ENCODE measurements around the gene CYP2J2. TPM values are rescaled to one million over a fixed set of nuclear protein-coding genes. Genes with fewer than 3 reads are reported as not detected.
A peak's percentile ranks its signal among the peaks of the same experiment; 100 is the strongest.

CYP2J2 gene, protein sequence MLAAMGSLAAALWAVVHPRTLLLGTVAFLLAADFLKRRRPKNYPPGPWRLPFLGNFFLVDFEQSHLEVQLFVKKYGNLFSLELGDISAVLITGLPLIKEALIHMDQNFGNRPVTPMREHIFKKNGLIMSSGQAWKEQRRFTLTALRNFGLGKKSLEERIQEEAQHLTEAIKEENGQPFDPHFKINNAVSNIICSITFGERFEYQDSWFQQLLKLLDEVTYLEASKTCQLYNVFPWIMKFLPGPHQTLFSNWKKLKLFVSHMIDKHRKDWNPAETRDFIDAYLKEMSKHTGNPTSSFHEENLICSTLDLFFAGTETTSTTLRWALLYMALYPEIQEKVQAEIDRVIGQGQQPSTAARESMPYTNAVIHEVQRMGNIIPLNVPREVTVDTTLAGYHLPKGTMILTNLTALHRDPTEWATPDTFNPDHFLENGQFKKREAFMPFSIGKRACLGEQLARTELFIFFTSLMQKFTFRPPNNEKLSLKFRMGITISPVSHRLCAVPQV
- total RNA-seq (1 to 10 TPM in 2 of 7 donors, under 1 TPM in 2, not detected in 3; 0.25 to 1.4 (median 0.70) TPM), polyA plus RNA-seq (under 1 TPM; 0.12 to 0.18 TPM)
- long read RNA-seq, donor 1 = 0 reads
- long read RNA-seq, donor 2 = 0 reads
- long read RNA-seq, donor 3 = 0 reads

DNA sequence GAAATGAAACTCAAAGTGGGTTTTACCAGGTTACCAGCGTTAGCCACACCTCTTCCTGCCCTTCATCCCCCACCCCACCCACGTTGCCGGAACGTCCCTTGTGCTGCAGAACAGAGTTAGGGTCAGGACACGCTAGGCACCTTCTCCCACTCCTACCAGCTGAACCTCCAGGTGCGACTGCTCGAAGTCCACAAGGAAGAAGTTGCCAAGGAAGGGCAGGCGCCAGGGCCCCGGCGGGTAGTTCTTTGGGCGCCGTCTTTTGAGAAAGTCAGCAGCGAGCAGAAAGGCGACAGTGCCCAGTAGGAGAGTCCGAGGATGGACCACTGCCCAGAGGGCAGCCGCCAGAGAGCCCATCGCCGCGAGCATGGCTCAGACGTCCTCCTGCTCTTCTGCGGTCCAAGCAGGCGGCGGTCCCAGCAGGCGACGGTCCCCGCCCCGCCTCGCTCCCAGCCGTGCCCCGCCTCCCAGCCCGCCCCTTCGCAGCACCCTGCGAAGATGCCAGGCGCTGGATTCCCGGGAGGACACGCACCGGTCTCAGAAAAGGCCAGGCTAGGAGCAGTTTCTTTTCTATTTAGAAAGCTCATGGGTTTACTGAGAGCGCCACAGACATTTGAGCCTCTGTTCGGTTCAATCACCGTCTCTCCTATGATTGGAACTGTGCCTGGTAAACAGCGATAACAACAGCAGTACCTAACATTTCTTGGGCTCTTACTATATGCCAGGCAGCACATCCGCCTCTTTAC, at the start of gene CYP2J2:
Gene CYP2J2 (minus strand): TSS at position 393 of the 743 bp plus-strand sequence. CDS start 27 bp downstream, at position 366.
- H3K36me3 ChIP-seq = no peaks in the 10 kb centered on the region
- H3K27ac ChIP-seq = no peak within 1 kb of the TSS
- 1 to 4% (median 3%) methylated on average over 28 to 42 of the region's 42 CpGs for WGBS, 3 donors
- intact Hi-C loops (cut with DNase I) = no loop called here
- DNase-seq = peak in 3 of 5 donors; percentile 12 to 42 (median 15)
- H3K27me3 ChIP-seq = no peaks in the 10 kb centered on the region
- no peaks in the 10 kb centered on the region for H3K4me1 ChIP-seq (ENCODE audit: insufficient read depth)
- H3K9me3 ChIP-seq = no peaks in the 10 kb centered on the region
- TF ChIP-seq POLR2A (IDR thresholded peaks at IDR 0.05) (no peak), EP300 (IDR thresholded peaks at IDR 0.05) (no peak)
- TF ChIP-seq, protein P1, sequence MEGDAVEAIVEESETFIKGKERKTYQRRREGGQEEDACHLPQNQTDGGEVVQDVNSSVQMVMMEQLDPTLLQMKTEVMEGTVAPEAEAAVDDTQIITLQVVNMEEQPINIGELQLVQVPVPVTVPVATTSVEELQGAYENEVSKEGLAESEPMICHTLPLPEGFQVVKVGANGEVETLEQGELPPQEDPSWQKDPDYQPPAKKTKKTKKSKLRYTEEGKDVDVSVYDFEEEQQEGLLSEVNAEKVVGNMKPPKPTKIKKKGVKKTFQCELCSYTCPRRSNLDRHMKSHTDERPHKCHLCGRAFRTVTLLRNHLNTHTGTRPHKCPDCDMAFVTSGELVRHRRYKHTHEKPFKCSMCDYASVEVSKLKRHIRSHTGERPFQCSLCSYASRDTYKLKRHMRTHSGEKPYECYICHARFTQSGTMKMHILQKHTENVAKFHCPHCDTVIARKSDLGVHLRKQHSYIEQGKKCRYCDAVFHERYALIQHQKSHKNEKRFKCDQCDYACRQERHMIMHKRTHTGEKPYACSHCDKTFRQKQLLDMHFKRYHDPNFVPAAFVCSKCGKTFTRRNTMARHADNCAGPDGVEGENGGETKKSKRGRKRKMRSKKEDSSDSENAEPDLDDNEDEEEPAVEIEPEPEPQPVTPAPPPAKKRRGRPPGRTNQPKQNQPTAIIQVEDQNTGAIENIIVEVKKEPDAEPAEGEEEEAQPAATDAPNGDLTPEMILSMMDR (IDR thresholded peaks at IDR 0.05) = no peak
- H3K4me3 ChIP-seq = peak within 1 kb of the TSS; percentile 34

DNA sequence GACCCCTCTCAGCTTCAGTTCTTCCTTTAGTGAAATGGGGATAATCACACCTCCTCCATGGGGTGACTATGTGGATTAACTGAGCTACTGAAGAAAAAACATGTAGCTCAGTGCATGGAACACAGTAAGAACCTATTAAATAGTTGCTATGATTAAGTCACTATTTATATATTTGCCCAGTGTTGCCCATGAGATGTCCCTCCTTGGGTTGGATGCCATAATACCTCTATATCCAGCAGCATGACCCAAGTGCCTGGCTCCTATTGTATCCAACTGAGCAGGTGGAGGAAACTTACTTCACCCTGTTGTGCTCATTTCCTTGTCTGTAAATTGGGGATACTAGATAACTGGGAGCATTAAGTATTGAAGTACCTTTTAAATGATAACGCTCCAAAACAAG, 47.1 kb upstream of the CYP2J2 start:
- Histone ChIP-seq H3K4me3 (no peak overlapping the region), H3K27ac (no peak overlapping the region), H3K4me1 (ENCODE audit: insufficient read depth) (no peaks in the 10 kb centered on the region), H3K36me3 (no peaks in the 10 kb centered on the region), H3K27me3 (no peaks in the 10 kb centered on the region), H3K9me3 (no peaks in the 10 kb centered on the region)
- intact Hi-C loops (cut with DNase I) = loop anchor here in 1 of 4 donors (10.0 kb wide), 1 partner anchor 1881 kb away; no protein-coding TSS in a partner anchor
- TF ChIP-seq POLR2A (IDR thresholded peaks at IDR 0.05) = no peak
- TF ChIP-seq, protein P1 (IDR thresholded peaks at IDR 0.05) = no peak
- TF ChIP-seq EP300 (IDR thresholded peaks at IDR 0.05) = no peak
- WGBS, 3 donors = 88 to 94% (median 89%) methylated on average over 1 of the region's 1 CpG
- DNase-seq = no peak

DNA sequence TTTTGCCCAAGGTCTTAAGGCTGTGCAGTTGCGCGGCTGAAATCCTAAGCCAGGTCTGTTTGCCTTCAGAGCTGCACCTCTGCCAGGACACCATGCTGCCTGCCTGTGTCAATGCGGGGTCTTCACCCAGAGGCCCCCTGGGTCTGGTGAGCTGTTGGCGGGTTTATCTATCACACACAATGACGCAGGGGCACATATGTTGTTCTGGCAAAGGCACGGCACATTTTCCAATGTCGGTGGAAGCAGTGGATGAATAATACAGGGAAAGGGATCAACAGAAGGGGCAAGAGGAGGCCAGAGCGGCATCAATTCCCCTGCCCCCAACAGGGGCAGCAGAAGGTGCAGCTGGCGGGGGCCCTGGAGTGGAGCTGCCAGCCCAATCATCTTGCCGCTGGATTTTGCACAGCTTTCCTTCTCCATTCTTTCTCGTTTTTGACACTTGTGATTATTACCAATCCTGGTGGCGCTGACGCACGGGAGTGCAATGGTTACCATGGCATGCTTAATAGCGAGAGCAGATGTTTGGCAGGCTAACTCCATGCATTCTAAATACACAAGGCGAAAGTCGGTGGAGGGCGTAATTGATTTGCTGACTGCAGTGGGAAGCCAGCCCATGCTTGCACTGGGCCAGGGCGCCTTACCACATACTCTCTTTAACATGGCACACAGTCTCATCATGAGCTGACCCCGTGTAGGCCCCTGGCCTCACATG, 45.8 kb upstream of the CYP2J2 start:
- intact Hi-C loops (cut with DNase I) = loop anchor here in 1 of 4 donors (10.0 kb wide), 1 partner anchor 1882 kb away; no protein-coding TSS in a partner anchor
- Histone ChIP-seq H3K4me3 (no peak overlapping the region), H3K9me3 (no peaks in the 10 kb centered on the region), H3K27me3 (no peaks in the 10 kb centered on the region), H3K36me3 (no peaks in the 10 kb centered on the region), H3K27ac (no peak overlapping the region), H3K4me1 (ENCODE audit: insufficient read depth) (no peaks in the 10 kb centered on the region)
- 85 to 90% (median 89%) methylated on average over 20 of the region's 20 CpGs for WGBS, 3 donors
- TF ChIP-seq POLR2A (IDR thresholded peaks at IDR 0.05) = no peak
- TF ChIP-seq EP300 (IDR thresholded peaks at IDR 0.05) = no peak
- TF ChIP-seq, protein P1 (IDR thresholded peaks at IDR 0.05) = no peak
- no peak for DNase-seq

All from ovary (tissue), 10 donors.